Activated CD4-positive, CD25-positive, alpha-beta regulatory T cell treated with anti-CD3 and anti-CD28 coated beads, Interleukin-2, amount 50 U/mL, for 72 hours (primary cell): ENCODE measurements around the gene CHAC1.
"Not testable (repeated sequence)": the region's sequence is repeated elsewhere in the genome, so short reads cannot be mapped to it uniquely, and the experiment has no call there.

Source experiments
- DNase-seq: peaks from one replicate; pipeline ENCODE4 v3.0.0; 2021

The CHAC1 gene

DNA sequence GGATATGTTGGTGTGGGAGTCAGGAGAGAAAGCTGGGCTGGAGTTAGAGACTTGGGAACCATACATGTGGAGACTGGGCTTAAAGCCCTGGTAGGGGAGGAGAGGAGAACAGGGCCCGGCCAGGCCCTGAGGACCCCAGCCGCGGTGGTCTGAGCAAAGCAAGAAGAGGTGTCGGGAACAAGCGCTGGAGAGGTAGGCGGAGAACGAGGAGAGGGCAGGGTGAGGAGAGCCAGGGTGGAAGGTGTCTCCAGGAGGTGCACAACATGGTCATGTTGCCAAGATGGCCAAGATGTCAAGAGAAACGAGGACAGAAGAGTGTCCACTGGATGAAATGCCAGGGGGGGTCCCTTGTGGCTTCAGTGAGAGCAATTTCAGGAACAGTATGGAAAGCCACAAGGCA lies 5.5 kb downstream of the CHAC1 start:
- no peak for DNase-seq

DNA sequence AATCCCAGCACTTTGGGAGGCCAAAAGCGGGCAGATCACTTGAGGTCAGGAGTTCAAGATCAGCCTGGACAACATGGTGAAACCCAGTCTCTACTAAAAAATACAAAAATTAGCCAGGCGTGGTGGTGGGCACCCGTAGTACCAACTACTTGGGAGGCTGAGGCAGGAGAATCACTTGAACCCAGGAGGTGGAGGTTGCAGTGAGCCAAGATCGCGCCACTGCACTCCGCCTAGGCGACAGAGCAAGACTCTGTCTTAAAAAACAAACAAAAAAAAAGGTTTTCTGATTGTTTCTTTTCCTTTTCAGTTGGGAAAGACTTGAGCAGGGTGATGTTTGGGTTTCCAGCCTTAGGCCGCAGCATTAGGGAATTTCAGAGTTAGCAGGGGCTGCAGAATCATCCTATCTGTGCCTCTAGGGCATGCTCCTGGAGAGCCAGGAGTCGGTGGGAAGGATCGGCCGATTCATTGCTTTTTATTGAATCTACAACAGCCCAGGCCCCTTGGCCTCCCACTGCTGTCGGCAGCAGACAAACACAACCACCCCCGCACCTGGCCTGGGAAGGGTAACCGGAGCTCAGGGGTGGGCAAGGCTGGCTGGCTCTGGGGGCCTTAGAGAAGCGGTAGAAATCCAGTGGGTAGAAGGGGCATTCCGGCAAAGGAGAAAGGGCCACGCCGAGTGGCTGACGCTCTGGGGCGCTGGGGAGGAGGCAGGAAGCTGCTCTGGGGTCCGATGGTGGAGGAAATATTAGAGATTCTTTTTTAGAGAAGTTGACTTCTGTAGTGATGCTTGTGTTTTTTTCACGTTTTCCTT lies 6.3 kb downstream of the CHAC1 start:
- no peak for DNase-seq

- DNase-seq, result no peak
Measured at GRCh38 chr15:40960151-40960885, 7.0 kb downstream of the CHAC1 start.

- no peak for DNase-seq
Measured at GRCh38 chr15:40960925-40961324, 7.7 kb downstream of the CHAC1 start.

DNA sequence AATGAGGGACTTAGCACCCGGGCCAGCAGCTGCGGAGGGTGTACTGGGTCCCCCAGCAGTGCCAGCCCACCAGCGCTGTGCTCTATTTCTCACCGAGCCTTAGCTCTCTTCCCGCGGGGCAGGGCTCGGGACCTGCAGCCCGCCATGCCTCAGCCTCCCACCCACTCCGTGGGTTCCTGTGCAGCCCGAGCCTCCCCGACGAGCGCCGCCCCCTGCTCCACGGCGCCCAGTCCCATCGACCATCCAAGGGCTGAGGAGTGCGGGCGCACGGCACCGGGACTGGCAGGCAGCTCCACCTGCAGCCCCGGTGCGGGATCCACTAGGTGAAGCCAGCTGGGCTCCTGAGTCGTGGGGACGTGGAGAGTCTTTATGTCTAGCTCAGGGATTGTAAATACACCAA lies 8.5 kb downstream of the CHAC1 start:
- DNase-seq, result not testable (repeated sequence)

DNA sequence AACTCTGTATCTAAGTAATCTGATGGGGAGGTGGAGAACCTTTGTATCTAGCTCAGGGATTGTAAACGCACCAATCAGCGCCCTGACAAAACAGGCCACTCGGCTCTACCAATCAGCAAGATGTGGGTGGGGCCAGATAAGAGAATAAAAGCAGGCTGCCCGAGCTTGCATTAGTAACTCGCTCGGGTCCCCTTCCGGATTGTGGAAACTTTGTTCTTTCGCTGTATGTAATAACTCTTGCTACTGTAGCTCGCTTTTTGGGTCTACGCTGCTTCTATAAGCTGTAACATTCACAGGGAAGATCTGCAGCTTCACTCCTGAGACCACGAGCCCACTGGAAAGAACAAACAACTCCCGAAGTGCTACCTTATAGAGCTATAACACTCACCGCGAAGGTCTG lies 9.0 kb downstream of the CHAC1 start:
- not testable (repeated sequence) for DNase-seq

GRCh38 chr15:40963201-40963600 lies 9.9 kb downstream of the CHAC1 start:
- DNase-seq, result no peak

DNA sequence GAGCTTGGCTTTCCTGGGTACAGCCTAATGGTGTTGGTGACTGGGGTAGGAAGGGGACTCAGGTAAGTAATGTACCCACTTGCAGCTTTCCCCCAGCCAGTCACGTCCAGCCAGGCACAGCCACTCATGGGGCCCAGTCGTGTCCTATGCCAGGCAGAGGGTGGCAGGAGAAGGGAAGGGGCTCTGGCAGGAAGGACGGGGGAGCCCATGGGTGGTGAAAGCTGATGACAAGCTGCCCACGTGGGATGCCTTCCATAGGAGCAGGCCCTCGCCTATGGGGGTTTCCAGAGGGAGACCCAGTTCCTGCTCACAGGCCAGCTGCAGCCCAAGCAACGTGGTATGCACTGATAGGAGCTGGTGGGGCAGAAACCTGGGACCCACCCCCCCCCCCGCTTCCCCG lies 10.7 kb downstream of the CHAC1 start:
- DNase-seq, result no peak

GRCh38 chr15:40964634-40965033 lies 11.4 kb downstream of the CHAC1 start:
- DNase-seq, result no peak

- DNase-seq, result no peak
Measured at GRCh38 chr15:40968290-40969085, 15.2 kb downstream of the CHAC1 start.

GRCh38 chr15:40969363-40969762 lies 16.1 kb downstream of the CHAC1 start:
- DNase-seq, result no peak

DNA sequence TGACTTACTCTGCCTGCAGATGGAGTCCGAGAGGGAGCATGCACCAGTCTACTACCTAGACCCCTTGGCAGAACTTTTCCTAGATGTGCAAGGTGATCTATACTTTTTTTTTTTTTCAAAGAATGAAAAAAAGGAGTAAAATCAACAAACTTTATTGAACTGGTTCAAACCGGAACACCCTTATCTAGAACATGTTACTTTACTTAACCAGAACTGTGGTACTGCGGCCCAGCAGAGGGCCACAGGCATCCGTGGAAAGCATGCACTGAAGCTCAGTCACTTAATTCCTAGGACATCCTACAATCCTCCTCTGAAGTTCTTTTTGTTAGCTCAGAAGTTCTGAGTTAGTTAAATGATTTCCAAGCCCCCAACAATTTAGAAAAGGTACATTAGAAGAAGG lies 21.6 kb downstream of the CHAC1 start:
- no peak for DNase-seq

DNA sequence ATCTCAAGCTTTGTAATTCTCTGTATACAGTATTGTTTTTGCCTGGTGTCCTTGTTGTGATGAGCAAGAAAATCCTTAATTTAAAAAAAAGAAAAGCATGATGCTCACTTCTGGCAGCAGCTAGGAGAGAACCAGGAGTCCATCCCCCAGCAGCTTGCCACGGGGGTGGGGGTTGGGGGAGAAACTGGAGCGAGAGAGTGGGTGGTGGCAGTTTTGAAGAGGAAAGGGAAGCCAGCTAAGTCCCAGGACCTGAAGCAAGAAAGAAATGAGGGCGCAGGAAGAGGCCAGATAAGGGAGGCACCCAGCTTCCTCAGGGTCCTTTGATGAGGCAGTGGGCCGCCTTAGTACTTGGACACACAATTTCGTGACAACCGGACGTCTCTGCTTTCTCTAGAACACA lies 23.5 kb downstream of the CHAC1 start:
- DNase-seq, result no peak

GRCh38 chr15:40978141-40978540 lies 24.9 kb downstream of the CHAC1 start:
- no peak for DNase-seq

DNA sequence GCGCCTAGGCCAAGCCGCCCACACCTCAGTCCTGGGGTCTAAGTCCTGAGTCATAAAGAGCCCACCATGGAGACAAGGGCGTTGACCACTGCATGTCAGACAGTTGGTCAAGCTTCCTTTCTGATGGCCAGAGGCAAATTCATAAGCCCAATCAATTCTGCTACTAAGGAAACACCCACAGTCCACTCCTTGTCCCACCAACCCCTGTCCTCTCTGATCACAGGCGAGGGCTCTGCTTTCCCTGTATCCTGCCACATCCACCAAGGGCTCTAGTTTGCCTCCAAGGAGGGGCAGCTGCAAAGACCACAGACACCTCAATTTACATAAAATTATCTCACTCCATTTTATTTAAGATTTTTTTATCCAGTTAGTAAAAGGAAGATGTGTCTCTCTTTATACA lies 25.3 kb downstream of the CHAC1 start:
- DNase-seq, result no peak

GRCh38 chr15:40981186-40981585 lies 27.9 kb downstream of the CHAC1 start:
- no peak for DNase-seq

DNA sequence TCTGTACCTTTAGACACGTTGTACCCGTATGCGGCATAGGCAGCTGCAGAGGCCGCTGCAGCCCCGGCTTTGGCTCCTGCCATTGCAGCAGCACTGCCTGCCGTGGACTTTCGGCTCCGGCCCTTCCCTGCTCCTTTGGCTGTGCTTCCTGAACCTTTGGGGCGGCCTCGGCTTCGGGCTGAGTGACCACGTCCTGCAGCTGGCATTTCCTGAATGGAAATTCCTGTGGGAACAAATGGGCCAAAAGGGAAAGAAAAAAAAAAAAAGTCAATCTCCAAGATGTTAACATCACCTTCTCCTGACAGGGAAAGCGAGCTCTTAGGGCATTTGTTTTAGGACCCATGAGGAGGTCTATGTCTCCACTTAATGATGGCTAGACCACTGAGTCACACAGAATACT lies 29.6 kb downstream of the CHAC1 start:
- DNase-seq, result no peak

- no peak for DNase-seq
Measured at GRCh38 chr15:40984406-40984805, 31.1 kb downstream of the CHAC1 start.

DNA sequence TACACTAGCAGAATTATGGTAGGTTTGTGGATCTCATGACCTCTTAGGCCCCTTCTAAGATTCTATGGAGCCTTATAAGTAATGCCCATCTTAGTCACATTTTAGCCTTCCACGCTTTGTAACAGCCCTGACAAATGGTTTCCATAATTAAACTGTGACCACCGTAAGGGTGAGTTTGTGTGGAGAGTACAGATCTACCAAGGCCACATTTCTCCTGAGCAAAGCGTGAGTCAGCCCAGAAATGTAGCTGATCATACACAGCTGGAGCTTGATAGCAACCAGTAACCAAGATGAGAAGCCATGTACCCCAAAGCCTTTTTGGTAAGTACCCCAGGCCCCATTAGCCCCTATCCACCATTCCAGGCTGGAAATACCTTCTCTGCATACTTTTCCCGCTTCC lies 31.7 kb downstream of the CHAC1 start:
- DNase-seq, result no peak

DNA sequence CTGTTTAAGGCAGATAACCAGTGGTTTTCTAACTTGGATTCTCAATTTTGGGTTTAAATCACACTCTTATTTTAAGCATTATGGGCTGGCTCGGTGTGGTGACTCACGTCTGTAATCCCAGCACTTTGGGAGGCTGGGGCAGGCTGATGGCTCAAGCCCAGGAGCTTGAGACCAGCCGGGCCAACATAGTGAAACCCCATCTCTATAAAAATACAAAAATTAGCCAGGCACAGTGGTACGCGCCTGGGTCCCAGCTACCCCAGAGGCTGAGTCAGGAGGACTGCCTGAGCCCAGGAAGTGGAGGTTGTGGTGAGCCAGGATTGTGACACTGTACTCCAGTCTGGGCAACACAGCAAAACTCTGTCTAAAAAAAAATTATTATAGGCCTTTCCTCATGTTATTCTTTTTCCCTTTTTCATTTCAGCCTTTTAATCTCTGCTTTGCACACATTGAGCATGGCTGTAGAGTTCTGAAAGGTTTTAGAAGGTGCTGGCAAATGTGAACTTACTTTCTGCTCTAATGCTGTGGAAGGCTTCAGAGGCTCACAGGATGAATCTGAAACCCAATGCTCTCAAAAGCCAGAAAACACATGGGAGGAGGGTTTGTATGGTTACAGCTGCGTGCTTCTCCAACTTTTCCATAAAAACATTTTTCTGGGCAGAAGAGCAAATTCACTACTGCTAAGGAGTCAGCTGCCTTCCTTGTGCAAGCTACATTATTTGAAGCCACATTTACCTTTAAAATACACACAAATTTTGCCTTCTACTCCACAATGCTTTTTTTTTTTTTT lies 32.5 kb downstream of the CHAC1 start:
- DNase-seq, result no peak

- DNase-seq, result no peak
Measured at GRCh38 chr15:40986820-40987219, 33.5 kb downstream of the CHAC1 start.

DNA sequence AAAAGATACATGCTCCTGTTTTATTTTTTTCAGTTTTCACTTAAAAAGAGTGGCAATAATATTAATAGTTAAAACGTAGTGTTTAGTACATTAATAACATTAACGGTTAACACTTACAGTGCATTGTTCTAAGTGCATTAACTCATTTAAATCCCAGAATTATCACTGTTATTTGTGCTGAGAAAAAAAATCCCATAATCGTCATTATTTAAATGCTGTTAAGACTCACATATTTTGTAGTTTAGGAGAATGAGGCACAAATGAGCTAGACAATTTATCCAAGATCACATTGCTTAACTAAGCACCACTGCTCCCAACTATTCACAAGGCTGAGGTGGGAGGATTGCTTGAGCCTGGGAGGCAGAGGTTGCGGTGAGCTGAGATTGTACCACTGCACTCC lies 34.9 kb downstream of the CHAC1 start:
- no peak for DNase-seq

- DNase-seq, result no peak
Measured at GRCh38 chr15:40990080-40990479, 36.8 kb downstream of the CHAC1 start.
